Adrenal gland (tissue), 12 donors: ENCODE measurements around the gene NIPAL1. TPM values are rescaled to one million over a fixed set of nuclear protein-coding genes. Genes with fewer than 3 reads are reported as not detected.
"Not testable (repeated sequence)": the region's sequence is repeated elsewhere in the genome, so short reads cannot be mapped to it uniquely, and the experiment has no call there.

Experiments used
- DNase-seq, 7 donors: peaks; one replicate each; pipeline ENCODE4 v3.0.0-alpha.2; 2019 to 2020
- H3K27ac ChIP-seq, 5 donors: fragments of 200-600 bp; sonication (generic) in 4 of 5; 1 replicate in 3 of 5; 2 replicates in 2 of 5; pipeline versions ENCODE4 v1.5.1 to v1.8.0; 2016 to 2020; ENCODE audit warnings: mild to moderate bottlenecking in 1 of 5
- H3K27me3 ChIP-seq: fragments of 200-600 bp; 2 replicates; pipeline ENCODE4 v1.8.0; 2021
- H3K36me3 ChIP-seq, 2 donors: fragments of 200-600 bp; replicated peaks in 1 of 2; 1 replicate in 1 of 2; 2 replicates in 1 of 2; pipeline versions ENCODE4 v1.5.1 to v1.8.0; 2018 to 2022
- H3K4me1 ChIP-seq, 2 donors: fragments of 200-600 bp; replicated peaks in 1 of 2; 1 replicate in 1 of 2; 2 replicates in 1 of 2; pipeline versions ENCODE4 v1.5.1 to v1.8.0; 2018 to 2021
- H3K4me3 ChIP-seq, 4 donors: fragments of 200-600 bp; sonication (generic) in 3 of 4; one replicate each; pipeline ENCODE4 v1.5.1; 2016 to 2018
- H3K9me3 ChIP-seq, 3 donors: fragments of 200-600 bp; sonication (generic) in 1 of 3; replicated peaks in 1 of 3; 1 replicate in 2 of 3; 2 replicates in 1 of 3; pipeline versions ENCODE4 v1.5.1 to v1.8.0; 2016 to 2021
- CTCF ChIP-seq, 6 experiments: fragments of 450-650 bp in 4 of 6; fragments of 200-600 bp in 2 of 6; sonication (generic) in 1 of 6; IDR thresholded peaks; 1 replicate in 5 of 6; 2 replicates in 1 of 6; pipeline versions ENCODE4 v1.5.1 to v1.8.0; 2016 to 2021; ENCODE audit warnings: antibody characterized with exemption in 6 of 6, mild to moderate bottlenecking in 2 of 6, moderate library complexity in 1 of 6
- POLR2A ChIP-seq, 2 donors: fragments of 450-650 bp; IDR thresholded peaks; one replicate each; pipeline ENCODE4 v1.6.1; 2017; ENCODE audit warnings: antibody characterized with exemption in 2 of 2, mild to moderate bottlenecking in 2 of 2, moderate library complexity in 1 of 2
- WGBS, 4 donors: extraction: QIAGEN DNeasy Blood & Tissue Kit in 2 of 4; methylation state at CpG; one replicate each; pipeline versions ENCODE4 v1.1.5 to v1.1.7; 2013 to 2017; 5-methylcytosine and 5-hydroxymethylcytosine counted together
- intact Hi-C, 2 donors: fragments of 100-400 bp; cut with DNase I; formaldehyde crosslinking; loops; one replicate each; pipeline versions ENCODE4 v1.14.1 to v1.15.0; 2022 to 2023
- polyA plus RNA-seq, 3 donors: library from polyadenylated mRNA; stranded (reverse); fragments of 200-250 nt in 2 of 3; fragments of 350-450 nt in 1 of 3; fragmentation: Illumina TruSeq in 1 of 3; extraction: RNeasy Lipid Tissue Mini Kit (QIAGEN cat#74804) in 1 of 3; gene quantifications; one replicate each; pipeline ENCODE4 v1.2.3, GENCODE V29; 2013 to 2014
- total RNA-seq, 9 donors: library from RNA; depleted of rRNA in 4 of 9; stranded (reverse); fragments of >200 nt in 4 of 9; fragments of 120-200 nt in 1 of 9; fragmentation: NEBNext Ultra II Directional in 1 of 9; extraction: Animal tissue kit (Norgen Biotek cat#: 25700) in 1 of 9; gene quantifications; one replicate each; pipeline versions ENCODE4 v1.1.0 to v1.2.4, GENCODE V29; 2013 to 2023
- donor health status: healthy with polysubstance abuse.
- donor health status: Bipolar disorder and iron deficiency.
- donor health status: DM: yes; HTN: yes; CAD: no.
- donor health status: DM: no; HTN: no; CAD: no.
- donor health status: DM: no; HTN: no; CAD: no.
- donor health status: DM: yes; HTN: yes; CAD: no.

The NIPAL1 gene
- total and polyA plus RNA-seq, 12 donors: 0.03 to 1.5 (median 0.75) TPM; not detected in 1

GRCh38 chr4:48003568-48003967 is 13.0 kb upstream of the NIPAL1 start:
- 52 to 59% (median 55%) methylated on average over 2 of the region's 2 CpGs for WGBS, 4 donors
- not testable (repeated sequence) for H3K4me3 ChIP-seq, H3K4me1 ChIP-seq, H3K9me3 ChIP-seq, H3K27me3 ChIP-seq, H3K36me3 ChIP-seq, H3K27ac ChIP-seq
- peak; percentile 41 to 88 (median 66) for DNase-seq
- intact Hi-C loops: loop anchor here (5.0 kb wide), 1 partner anchor 84 kb away; no protein-coding TSS in a partner anchor
- peak; percentile 18 to 63 (median 40) for TF ChIP-seq CTCF (IDR thresholded peaks at IDR 0.05)

- intact Hi-C loops: no loop called here
- H3K27ac ChIP-seq: no peak overlapping the region
Observed at GRCh38 chr4:48005781-48006180, 10.8 kb upstream of the NIPAL1 start.

GRCh38 chr4:48008021-48008596 is 8.5 kb upstream of the NIPAL1 start:
- TF ChIP-seq POLR2A (IDR thresholded peaks at IDR 0.05): no peak
- no peak for TF ChIP-seq CTCF (IDR thresholded peaks at IDR 0.05)
- no peaks in the 10 kb centered on the region for H3K27me3 ChIP-seq
- H3K27ac ChIP-seq: no peak overlapping the region
- H3K4me1 ChIP-seq: no peaks in the 10 kb centered on the region
- peaks cover 0 to 6% (median 0%) of the 10 kb centered on the region in 3 donors for H3K9me3 ChIP-seq
- no peaks in the 10 kb centered on the region for H3K36me3 ChIP-seq
- DNase-seq: no peak
- intact Hi-C loops: no loop called here
- H3K4me3 ChIP-seq: no peak overlapping the region

More at GRCh38 chr4:48005781-48006180, 10.8 kb upstream of the NIPAL1 start:
- 94 to 96% (median 96%) methylated on average over 2 of the region's 2 CpGs for WGBS, 4 donors
- Histone ChIP-seq H3K27me3 (no peaks in the 10 kb centered on the region), H3K4me3 (no peak overlapping the region), H3K36me3 (no peaks in the 10 kb centered on the region), H3K9me3 (peaks cover 0 to 6% (median 0%) of the 10 kb centered on the region in 3 donors), H3K4me1 (no peaks in the 10 kb centered on the region)
- no peak for TF ChIP-seq CTCF (IDR thresholded peaks at IDR 0.05)
- no peak for TF ChIP-seq POLR2A (IDR thresholded peaks at IDR 0.05)
- DNase-seq: no peak

- DNase-seq, intact Hi-C loops, H3K4me1 ChIP-seq, H3K27ac ChIP-seq, H3K4me3 ChIP-seq, H3K36me3 ChIP-seq, H3K27me3 ChIP-seq, H3K9me3 ChIP-seq: not testable (repeated sequence)
- WGBS, 4 donors: 68 to 88% (median 84%) methylated on average over 6 of the region's 6 CpGs
Observed at GRCh38 chr4:48010906-48011305, 5.7 kb upstream of the NIPAL1 start.

GRCh38 chr4:48011722-48012121 is 4.8 kb upstream of the NIPAL1 start:
- DNase-seq: no peak
- Histone ChIP-seq H3K27ac (no peak overlapping the region), H3K4me3 (no peak overlapping the region), H3K27me3 (no peaks in the 10 kb centered on the region), H3K4me1 (peaks cover under 1 to 8% of the 10 kb centered on the region in 2 donors), H3K36me3 (no peaks in the 10 kb centered on the region), H3K9me3 (peaks cover 0 to 6% (median 0%) of the 10 kb centered on the region in 3 donors)
- intact Hi-C loops: no loop called here
- TF ChIP-seq CTCF (IDR thresholded peaks at IDR 0.05): no peak
- TF ChIP-seq POLR2A (IDR thresholded peaks at IDR 0.05): no peak
- 82 to 91% (median 86%) methylated on average over 4 of the region's 4 CpGs for WGBS, 4 donors
